SHP77 treated with DMSO at 0.1 percent for 48 hours (cell line): ENCODE results near the gene TRIM48.
"Not testable (repeated sequence)": the region's sequence is repeated elsewhere in the genome, so short reads cannot be mapped to it uniquely, and the experiment has no call there.

Experiments used
- DNase-seq: peaks from one replicate; lab custom pipeline; 2025; lab: John Stamatoyannopoulos, UW

Gene TRIM48, protein sequence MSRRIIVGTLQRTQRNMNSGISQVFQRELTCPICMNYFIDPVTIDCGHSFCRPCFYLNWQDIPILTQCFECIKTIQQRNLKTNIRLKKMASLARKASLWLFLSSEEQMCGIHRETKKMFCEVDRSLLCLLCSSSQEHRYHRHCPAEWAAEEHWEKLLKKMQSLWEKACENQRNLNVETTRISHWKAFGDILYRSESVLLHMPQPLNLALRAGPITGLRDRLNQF

GRCh38 chr11:55261855-55262254 lies at the start of gene TRIM48:
Gene TRIM48, plus strand, starts transcription at chr11:55262155. Its CDS starts 113 bp downstream, at chr11:55262268.
- not testable (repeated sequence) for DNase-seq

GRCh38 chr11:55238316-55238715 lies 23.6 kb upstream of the TRIM48 start:
- not testable (repeated sequence) for DNase-seq

DNA sequence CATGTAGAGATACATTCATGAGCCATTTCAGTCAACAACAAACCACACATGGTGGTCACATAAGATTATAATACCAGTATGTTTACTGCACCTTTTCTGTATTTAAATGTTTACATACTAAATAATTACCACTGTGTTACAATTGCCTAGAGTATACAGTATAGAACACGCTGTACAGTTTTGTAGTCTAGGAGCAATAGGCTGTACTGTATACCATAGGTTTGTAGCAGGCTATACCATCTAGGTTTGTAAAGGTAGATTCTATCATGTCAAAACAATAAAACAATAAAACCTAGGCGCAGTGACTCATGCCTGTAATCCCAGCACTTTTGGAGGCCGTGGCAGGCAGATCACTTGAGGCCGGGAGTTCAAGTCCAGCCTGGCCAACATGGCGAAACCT lies 1.1 kb downstream of the TRIM48 start:
- DNase-seq, result no peak
